Fibroblast of mammary gland (primary cell): ENCODE data around the gene WFDC5.

Experiments used
- DNase-seq: peaks from one replicate; pipeline ENCODE4 v3.0.0-alpha.2; 2010; ENCODE audit warnings: low read depth
- H3K4me3 ChIP-seq: 2 replicates; pipeline ENCODE4 v1.5.1; 2011; ENCODE audit warnings: low read depth, mild to moderate bottlenecking, low read length, moderate library complexity; ENCODE audit not compliant: control insufficient read depth
- TF ChIP-seq, protein P1 (sequence below): conservative IDR thresholded peaks from 2 replicates; pipeline ENCODE4 v1.5.1; 2011; ENCODE audit warnings: low read depth, low read length, inconsistent platforms; ENCODE audit not compliant: control insufficient read depth, insufficient read depth

The WFDC5 gene

DNA sequence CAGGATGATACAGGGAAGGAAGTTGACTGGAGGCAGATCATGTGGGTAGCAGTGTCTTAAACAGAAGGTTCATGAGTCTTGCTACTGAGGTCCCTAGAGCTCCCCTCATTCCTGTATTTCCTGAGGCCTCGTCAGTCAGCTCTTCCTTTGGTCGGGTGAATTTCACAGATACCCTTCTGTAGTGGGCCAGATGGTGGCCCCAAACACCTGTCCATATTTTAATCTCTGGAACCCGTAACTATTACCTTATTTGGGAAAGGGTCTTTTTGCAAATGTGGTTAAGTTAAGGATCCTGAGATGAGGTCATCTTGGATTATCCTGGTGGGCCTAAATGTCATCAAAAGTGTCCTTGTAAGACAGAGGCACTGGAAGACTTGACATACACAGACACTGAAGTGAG is 23.6 kb downstream of the WFDC5 start:
- H3K4me3 ChIP-seq: no peak overlapping the region
- TF ChIP-seq, protein P1, sequence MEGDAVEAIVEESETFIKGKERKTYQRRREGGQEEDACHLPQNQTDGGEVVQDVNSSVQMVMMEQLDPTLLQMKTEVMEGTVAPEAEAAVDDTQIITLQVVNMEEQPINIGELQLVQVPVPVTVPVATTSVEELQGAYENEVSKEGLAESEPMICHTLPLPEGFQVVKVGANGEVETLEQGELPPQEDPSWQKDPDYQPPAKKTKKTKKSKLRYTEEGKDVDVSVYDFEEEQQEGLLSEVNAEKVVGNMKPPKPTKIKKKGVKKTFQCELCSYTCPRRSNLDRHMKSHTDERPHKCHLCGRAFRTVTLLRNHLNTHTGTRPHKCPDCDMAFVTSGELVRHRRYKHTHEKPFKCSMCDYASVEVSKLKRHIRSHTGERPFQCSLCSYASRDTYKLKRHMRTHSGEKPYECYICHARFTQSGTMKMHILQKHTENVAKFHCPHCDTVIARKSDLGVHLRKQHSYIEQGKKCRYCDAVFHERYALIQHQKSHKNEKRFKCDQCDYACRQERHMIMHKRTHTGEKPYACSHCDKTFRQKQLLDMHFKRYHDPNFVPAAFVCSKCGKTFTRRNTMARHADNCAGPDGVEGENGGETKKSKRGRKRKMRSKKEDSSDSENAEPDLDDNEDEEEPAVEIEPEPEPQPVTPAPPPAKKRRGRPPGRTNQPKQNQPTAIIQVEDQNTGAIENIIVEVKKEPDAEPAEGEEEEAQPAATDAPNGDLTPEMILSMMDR: no peak
- DNase-seq: no peak

DNA sequence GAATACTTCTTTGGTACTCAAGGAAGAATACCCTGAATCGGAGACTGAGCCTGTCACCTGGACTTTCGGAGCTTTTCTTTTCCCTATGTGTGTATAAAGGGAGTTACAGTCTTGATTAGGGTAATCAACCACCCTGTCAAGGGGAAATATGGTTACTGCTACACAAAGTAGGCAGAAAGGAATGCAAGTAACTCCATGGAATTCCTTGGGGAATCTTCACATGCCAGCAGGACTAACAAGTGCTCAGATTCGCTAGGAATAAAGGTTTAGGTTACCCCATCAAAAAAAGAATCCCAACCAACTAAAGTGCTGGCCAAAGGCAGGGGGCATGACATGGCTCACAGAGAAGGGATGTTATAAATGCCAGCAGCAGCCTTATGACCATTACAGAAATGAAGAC is 24.5 kb downstream of the WFDC5 start:
- no peak overlapping the region for H3K4me3 ChIP-seq
- TF ChIP-seq, protein P1: no peak
- no peak for DNase-seq

DNA sequence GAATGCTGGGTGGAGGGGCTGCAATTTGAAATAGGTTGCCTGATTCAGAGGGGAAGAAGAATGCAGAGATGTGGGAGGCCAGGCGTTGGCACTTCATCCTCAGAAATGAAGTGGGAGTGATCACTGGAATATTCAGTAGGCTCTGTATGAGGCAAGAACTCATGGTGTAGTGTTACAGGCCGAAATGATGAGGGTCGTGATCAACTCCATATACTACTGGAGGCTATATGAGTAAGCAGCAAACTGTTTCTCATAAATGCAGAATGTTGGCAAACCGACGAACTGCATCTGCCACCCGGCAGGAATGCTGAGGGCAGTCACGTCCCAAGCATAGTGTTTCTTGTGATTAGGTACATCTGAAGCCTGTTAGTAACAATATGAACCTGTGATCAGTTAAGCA is 26.7 kb downstream of the WFDC5 start:
- DNase-seq: peak; percentile 66
- TF ChIP-seq, protein P1: no peak
- H3K4me3 ChIP-seq: no peak overlapping the region

DNA sequence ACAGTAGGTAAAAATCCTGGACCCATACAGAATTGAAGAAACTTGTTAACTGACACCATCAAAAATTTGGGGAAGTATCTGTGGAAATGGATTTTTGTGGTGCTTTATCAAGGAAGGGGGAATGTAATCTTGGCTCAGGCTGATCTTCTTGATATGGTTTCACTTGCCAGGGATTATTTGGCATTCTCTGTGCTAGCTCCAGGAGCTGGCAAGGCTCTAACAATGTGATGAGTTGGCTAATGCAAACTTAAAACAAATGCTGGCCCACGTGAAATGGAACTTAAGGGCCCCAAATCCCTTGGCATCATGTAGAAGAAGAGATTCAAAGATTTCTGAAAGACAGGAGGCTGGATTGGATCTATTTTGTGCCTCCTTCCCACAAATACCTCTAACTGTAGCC is 27.2 kb downstream of the WFDC5 start:
- DNase-seq: no peak
- no peak overlapping the region for H3K4me3 ChIP-seq
- TF ChIP-seq, protein P1: no peak

DNA sequence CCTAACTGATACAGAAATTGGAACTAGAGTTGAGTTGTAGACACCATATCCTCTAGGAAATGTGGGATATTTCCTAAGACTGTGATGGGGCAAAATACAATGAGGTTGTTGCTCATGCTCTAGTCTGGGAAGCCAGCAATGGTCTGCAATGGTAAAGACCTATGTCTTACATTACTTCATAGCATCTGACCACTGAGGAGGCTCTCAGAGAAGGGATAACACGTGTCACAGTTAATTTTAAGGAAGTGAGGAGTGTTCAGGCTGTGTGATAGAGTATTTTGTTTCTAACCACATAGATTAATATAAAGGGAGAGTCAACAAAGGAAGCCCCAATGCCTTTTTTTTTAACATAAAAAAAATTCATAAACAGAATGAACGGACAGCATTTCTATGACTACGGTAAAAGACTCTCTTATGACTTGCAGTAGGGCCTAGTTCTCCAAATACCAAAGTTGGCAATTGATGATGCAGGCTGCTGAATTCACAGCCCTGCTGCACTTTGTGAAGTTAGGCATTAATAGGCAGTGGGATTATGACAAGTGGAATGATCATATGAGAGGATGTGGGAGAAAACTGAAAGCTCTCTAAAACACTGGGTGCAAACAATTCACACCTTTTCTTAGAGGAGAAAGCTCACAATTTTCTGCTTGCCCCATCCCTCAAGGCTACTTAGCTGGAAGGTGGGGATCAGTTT is 27.7 kb downstream of the WFDC5 start:
- H3K4me3 ChIP-seq: no peak overlapping the region
- no peak for DNase-seq
- TF ChIP-seq, protein P1: no peak

DNA sequence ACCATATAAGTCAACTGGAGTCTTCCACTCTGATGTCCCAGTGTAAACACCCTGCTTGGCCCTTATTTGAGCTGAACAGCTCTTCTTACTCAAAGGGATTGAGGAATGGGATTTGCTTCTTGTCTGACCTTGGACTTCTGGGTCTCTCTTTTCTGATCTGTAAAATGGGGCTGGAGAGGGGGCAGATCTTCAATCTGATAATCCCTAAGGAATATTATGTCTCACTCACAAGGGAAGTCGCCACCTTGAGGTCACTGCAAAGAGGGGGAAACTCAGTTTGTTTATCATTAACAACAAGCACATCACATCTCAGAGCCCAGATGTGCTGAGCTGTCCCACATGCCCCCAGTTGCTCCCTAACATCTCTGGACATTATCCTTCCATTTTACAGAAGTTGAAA is 29.1 kb downstream of the WFDC5 start:
- no peak overlapping the region for H3K4me3 ChIP-seq
- no peak for DNase-seq
- TF ChIP-seq, protein P1: no peak

DNA sequence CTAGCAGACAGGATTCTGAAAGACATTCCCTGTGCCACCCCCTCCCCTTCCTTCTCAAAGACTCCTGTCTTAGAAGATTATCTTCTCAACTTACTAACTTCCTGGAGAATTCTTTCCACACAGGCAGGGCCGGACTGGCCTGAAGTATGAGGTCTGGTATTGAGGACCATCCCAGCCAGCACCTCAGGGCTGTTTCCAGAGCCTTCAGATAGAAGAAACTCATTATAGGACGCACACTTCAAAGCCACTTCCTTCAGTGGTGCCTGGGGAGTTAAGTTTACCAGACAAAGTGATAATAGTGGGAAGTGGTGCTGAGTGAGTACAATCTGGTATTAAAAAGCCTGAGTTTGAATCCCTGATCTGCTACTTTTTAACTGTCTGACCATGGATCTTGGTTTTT is 29.7 kb downstream of the WFDC5 start:
- H3K4me3 ChIP-seq: no peak overlapping the region
- DNase-seq: no peak
- TF ChIP-seq, protein P1: no peak
